Panc1 (cell line): ENCODE measurements around the gene PLCL1. TPM values are rescaled to one million over a fixed set of nuclear protein-coding genes. Genes with fewer than 3 reads are reported as not detected.

ENCODE experiments used
- ATAC-seq: fragments of 200-7000 bp; cut with Tn5 transposase; 2 replicates; pipeline ENCODE4 v1.9.1; 2020; ENCODE audit warnings: mild to moderate bottlenecking, moderate library complexity
- BruUV-seq: library from RNA; stranded (reverse); fragments of 400-500 nt; replicated peaks from 2 replicates; lab custom pipeline; 2021; lab: Mats Ljungman, UMichigan
- CTCF ChIA-PET: fragments of 300-600 bp; sonication (Branson Sonifier 250); formaldehyde crosslinking; loops from one replicate; lab custom pipeline; 2022; ENCODE audit warnings: antibody characterized with exemption; lab: Charles Lee
- POLR2A ChIA-PET: fragments of 300-600 bp; sonication (Branson Sonifier 250); formaldehyde crosslinking; loops from one replicate; lab custom pipeline; 2022; ENCODE audit warnings: antibody characterized with exemption; lab: Charles Lee
- DNase-seq: peaks from one replicate; pipeline ENCODE4 v3.0.0-alpha.2; 2010; ENCODE audit warnings: low read depth, low spot score
- H3K27ac ChIP-seq: 2 replicates; pipeline ENCODE4 v1.5.1; 2011; ENCODE audit warnings: mild to moderate bottlenecking, low read length, inconsistent platforms
- H3K27me3 ChIP-seq: fragments of 200-500 bp; sonication (Bioruptor generic); 2 replicates; pipeline ENCODE4 v1.6.0; 2014; ENCODE audit warnings: low read length, inconsistent platforms; ENCODE audit not compliant: control insufficient read depth, insufficient read depth
- H3K36me3 ChIP-seq: fragments of 200-500 bp; sonication (Bioruptor generic); 2 replicates; pipeline ENCODE4 v1.5.1; 2014; ENCODE audit warnings: inconsistent platforms, mild to moderate bottlenecking, low read length, moderate library complexity; ENCODE audit not compliant: control insufficient read depth, insufficient read depth
- H3K4me1 ChIP-seq: 2 replicates; pipeline ENCODE4 v1.5.1; 2011; ENCODE audit warnings: inconsistent platforms, mild to moderate bottlenecking, low read length, moderate library complexity; ENCODE audit not compliant: control insufficient read depth, insufficient read depth
- H3K4me3 ChIP-seq, 2 experiments: 2 replicates each; pipeline ENCODE4 v1.5.1; 2011 to 2012; ENCODE audit warnings: low read depth in 2 of 2, low read length in 2 of 2, mild to moderate bottlenecking in 2 of 2, inconsistent platforms in 1 of 2, moderate library complexity in 1 of 2
- H3K9me3 ChIP-seq: fragments of 200-500 bp; sonication (Bioruptor generic); 2 replicates; pipeline ENCODE4 v1.5.1; 2014; ENCODE audit warnings: low read depth, mild to moderate bottlenecking, inconsistent platforms, low read length, moderate library complexity; ENCODE audit not compliant: control insufficient read depth, insufficient read depth
- CTCF ChIP-seq: fragments of 450-650 bp; IDR thresholded peaks from 2 replicates; pipeline ENCODE4 v1.5.1; 2017; ENCODE audit warnings: mild to moderate bottlenecking
- POLR2AphosphoS5 ChIP-seq: IDR thresholded peaks from 2 replicates; pipeline ENCODE4 v1.6.1; 2012; ENCODE audit warnings: mild to moderate bottlenecking, low read depth, low read length, moderate library complexity
- REST ChIP-seq, 2 experiments: IDR thresholded peaks; 2 replicates each; pipeline ENCODE4 v1.6.1; 2011 to 2012; ENCODE audit warnings: low read depth in 2 of 2, control low read depth in 1 of 2, low read length in 1 of 2, mild to moderate bottlenecking in 1 of 2, moderate library complexity in 1 of 2; ENCODE audit not compliant: insufficient read depth in 1 of 2
- SIN3A ChIP-seq: IDR thresholded peaks from 2 replicates; pipeline ENCODE4 v1.6.1; 2012; ENCODE audit warnings: low read depth, mild to moderate bottlenecking, low read length, moderate library complexity, borderline replicate concordance; ENCODE audit not compliant: insufficient read depth
- TCF7L2 ChIP-seq: IDR thresholded peaks from 2 replicates; pipeline ENCODE4 v1.6.1; 2011; ENCODE audit warnings: mild to moderate bottlenecking, low read depth, low read length, inconsistent platforms
- in situ Hi-C: cut with HindIII; loops from 2 replicates; pipeline ENCODE4 v1.10.0; 2016; ENCODE audit warnings: low sequenced_read_pairs, low pct_unique_long_range_greater_than_20kb
- intact Hi-C: fragments of 100-400 bp; cut with micrococcal nuclease; formaldehyde crosslinking; loops from one replicate; pipeline ENCODE4 v1.10.0; 2022; ENCODE audit not compliant: unreplicated experiment
- total RNA-seq: library from RNA; stranded (reverse); gene quantifications from one replicate; pipeline ENCODE4 v1.2.1, GENCODE V29; 2021; ENCODE audit not compliant: unreplicated experiment

PLCL1 gene
- total RNA-seq, 1 experiment from 2014 or later, result not detected

- H3K36me3 ChIP-seq, result no peaks in the 10 kb centered on the region
- in situ Hi-C loops, result no loop called here
- no TSS peak for BruUV-seq
- no peak for DNase-seq
- intact Hi-C loops, result no loop called here
- no peak overlapping the region for H3K27ac ChIP-seq
- ATAC-seq, result no peak
- ChIA-PET CTCF (interaction anchor here (0.5 kb wide), 1 partner anchor 205 kb away, joined by 3 read pairs; no protein-coding TSS in a partner anchor), POLR2A (interaction anchor here (0.5 kb wide), 1 partner anchor 867 kb away, joined by 6 read pairs; no protein-coding TSS in a partner anchor)
- no peaks in the 10 kb centered on the region for H3K9me3 ChIP-seq
- H3K27me3 ChIP-seq, result no peaks in the 10 kb centered on the region
- no peaks in the 10 kb centered on the region for H3K4me1 ChIP-seq
- H3K4me3 ChIP-seq, result no peak overlapping the region
- TF ChIP-seq POLR2AphosphoS5, result no peak
- TF ChIP-seq SIN3A, result no peak
- TF ChIP-seq REST (IDR thresholded peaks at IDR 0.05; ENCODE audit: insufficient read depth in 1 of 2, low read depth in 2 of 2, low read length in 1 of 2), result no peak
- no peak for TF ChIP-seq CTCF
- no peak for TF ChIP-seq TCF7L2
These were observed 202.3 kb downstream of the PLCL1 start for GRCh38 chr2:198006733-198007132.

GRCh38 chr2:198008230-198008629 is 203.8 kb downstream of the PLCL1 start:
- Histone ChIP-seq H3K27ac (no peak overlapping the region), H3K9me3 (no peaks in the 10 kb centered on the region), H3K4me3 (no peak overlapping the region), H3K27me3 (no peaks in the 10 kb centered on the region), H3K36me3 (no peaks in the 10 kb centered on the region), H3K4me1 (no peaks in the 10 kb centered on the region)
- ChIA-PET POLR2A (no interaction called here), CTCF (no interaction called here)
- TF ChIP-seq POLR2AphosphoS5, result no peak
- TF ChIP-seq REST (IDR thresholded peaks at IDR 0.05; ENCODE audit: insufficient read depth in 1 of 2, low read depth in 2 of 2, low read length in 1 of 2), result no peak
- TF ChIP-seq SIN3A, result no peak
- TF ChIP-seq TCF7L2, result no peak
- TF ChIP-seq CTCF, result no peak
- ATAC-seq (no peak), DNase-seq (no peak)
- intact Hi-C loops, result no loop called here
- BruUV-seq, result no TSS peak
- in situ Hi-C loops, result no loop called here
